Measurements from ENCODE around the gene RBFA.

DNA sequence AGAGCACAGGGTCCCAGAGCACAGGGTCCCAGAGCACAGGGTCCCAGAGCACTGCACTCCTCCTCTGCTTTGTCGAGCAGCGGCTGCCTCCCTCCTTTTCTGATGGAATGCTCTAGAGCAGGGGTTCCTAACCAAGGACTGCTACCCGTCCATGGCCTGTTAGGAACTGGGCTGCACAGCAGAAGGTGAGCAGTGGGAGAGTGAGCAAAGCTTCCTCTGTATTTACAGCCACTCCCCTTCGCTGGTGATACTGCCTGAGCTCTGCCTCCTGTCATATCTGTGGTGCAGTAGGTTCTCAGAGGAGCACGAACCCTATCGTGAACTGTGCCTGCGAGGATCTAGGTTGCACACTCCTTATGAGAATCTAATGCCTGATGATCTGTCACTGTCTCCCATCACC, 41.7 kb downstream of the RBFA start:
- TF ChIP-seq, protein P1, sequence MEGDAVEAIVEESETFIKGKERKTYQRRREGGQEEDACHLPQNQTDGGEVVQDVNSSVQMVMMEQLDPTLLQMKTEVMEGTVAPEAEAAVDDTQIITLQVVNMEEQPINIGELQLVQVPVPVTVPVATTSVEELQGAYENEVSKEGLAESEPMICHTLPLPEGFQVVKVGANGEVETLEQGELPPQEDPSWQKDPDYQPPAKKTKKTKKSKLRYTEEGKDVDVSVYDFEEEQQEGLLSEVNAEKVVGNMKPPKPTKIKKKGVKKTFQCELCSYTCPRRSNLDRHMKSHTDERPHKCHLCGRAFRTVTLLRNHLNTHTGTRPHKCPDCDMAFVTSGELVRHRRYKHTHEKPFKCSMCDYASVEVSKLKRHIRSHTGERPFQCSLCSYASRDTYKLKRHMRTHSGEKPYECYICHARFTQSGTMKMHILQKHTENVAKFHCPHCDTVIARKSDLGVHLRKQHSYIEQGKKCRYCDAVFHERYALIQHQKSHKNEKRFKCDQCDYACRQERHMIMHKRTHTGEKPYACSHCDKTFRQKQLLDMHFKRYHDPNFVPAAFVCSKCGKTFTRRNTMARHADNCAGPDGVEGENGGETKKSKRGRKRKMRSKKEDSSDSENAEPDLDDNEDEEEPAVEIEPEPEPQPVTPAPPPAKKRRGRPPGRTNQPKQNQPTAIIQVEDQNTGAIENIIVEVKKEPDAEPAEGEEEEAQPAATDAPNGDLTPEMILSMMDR (IDR thresholded peaks at IDR 0.05; ENCODE audit: low read depth, low read length) = no peak
- TF ChIP-seq MYC (IDR thresholded peaks at IDR 0.05; ENCODE audit: low read depth, low read length) (no peak), POLR2A (IDR thresholded peaks at IDR 0.05; ENCODE audit: extremely low read depth, insufficient read length) (no peak)
